NCI-H2029 treated with DMSO at 0.1 percent for 48 hours (cell line): ENCODE measurements around the gene ZNF683.
"Not testable (repeated sequence)": the region's sequence is repeated elsewhere in the genome, so short reads cannot be mapped to it uniquely, and the experiment has no call there.

Source experiments
- DNase-seq: peaks from one replicate; lab custom pipeline; 2025; lab: John Stamatoyannopoulos, UW

ZNF683 gene

DNA sequence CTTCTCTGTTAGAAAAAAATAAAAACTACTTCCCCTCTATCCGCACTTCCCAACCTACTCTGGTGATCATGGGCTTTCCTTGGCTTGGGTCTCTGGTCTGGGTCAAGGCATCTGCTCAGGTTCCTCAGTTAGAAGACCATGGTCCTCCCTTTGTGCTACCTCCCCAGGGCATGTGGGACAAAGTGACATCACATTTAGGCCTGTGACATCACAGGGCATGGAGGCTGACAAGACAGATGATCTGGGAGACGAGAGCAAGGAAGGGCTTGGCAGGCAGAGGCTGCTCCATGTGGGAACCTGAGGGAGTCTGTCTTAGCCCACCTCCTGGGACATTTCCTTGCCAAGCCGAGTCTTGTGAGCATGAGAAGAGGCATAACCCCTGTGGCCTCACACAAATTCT is at the start of gene ZNF683:
Gene ZNF683, minus strand, starts transcription at position 140 of the 400 bp plus-strand sequence. CDS start 4,179 bp downstream, outside the sequence.
- not testable (repeated sequence) for DNase-seq

DNA sequence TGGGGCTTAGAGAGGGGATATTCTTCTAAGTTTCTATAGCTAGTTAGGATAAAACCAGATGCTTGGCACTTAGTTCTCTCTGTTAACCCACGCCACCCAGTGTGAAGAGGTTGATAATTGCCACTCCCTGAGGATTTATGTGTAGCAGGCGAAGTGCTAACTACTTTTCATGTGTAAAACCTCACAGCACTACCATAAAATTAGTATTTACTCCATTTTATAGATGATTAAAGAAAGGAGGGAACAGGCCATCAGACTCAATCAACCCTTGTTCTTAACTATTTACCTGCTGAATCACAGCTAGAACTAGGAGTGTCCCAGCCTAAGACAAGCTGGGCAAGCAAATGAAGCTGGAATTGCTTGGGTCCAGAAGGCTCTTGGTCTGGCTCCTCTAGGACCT is 46.9 kb upstream of the ZNF683 start:
- DNase-seq = no peak

DNA sequence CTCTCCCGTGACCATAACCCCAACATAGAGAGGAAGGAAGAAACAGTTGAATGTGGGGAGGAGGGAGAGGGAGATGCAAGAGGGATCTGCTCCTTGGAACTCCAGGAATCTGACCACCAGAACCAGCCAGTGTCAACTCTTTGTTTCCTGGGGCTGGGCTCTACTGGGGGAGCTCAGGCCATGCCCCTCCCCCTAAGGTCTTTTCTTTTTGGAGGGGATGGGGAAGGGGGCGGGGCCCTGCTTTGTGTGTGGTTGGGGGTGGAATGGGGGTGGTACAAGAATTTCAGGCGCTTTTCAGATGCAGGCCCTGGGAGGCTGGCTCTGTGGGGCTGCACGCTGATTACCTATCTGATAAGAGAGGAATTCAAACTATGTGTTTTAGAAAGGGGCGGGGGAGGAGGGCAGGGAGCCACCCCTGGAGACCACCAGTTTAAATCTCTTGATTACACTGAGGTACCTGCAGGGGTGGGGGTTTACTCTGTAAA is 46.4 kb upstream of the ZNF683 start:
- DNase-seq = no peak

DNA sequence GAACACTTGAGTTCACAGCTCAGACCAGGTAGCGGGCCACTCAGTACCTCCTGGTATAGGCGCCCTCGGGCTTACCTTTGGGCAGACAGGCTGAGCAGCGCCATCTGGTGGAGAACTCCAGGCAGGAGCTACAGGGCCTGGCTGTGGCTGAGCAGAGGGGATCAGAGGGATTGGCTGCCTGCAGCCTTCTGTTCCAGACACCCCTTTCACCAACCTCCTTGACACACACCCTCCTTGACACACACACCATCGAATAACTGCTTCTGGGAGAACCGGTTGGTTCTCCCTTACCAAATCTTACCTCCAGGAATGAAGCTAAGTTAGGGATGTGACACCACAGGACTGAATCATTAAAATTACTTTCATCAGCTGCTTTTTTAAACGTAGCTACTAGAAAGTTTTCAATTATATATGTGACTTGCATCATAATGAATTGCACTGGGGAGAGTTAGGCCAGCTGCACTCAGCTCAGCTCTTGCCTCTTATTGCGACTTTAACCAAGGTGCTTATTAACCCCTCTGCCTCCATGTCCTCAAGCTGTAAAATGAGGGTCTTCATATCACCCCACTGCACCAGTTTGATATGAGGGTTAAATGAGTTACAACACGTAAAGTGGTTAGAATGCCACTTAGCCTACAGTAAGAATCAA is 44.7 kb upstream of the ZNF683 start:
- peak; percentile 40 for DNase-seq

DNA sequence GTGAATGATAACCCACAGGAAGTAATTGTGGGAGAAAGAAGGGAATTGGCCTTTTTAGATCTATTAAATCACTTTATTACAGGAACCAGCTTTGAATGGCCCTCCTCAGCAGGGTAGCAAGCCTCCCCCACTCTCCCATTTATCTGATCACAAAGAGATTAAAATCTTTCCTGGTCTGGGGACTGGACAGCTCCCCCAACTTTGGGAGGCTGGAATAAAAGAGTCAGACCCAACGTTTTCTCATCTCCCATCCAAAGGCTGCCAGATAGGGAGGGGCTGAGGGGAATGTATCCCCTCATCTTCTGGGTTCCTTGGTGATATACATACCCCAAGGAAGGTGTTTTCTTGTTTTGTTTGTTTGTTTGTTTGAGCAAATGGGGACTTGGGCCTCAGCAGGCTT is 40.5 kb upstream of the ZNF683 start:
- no peak for DNase-seq

DNA sequence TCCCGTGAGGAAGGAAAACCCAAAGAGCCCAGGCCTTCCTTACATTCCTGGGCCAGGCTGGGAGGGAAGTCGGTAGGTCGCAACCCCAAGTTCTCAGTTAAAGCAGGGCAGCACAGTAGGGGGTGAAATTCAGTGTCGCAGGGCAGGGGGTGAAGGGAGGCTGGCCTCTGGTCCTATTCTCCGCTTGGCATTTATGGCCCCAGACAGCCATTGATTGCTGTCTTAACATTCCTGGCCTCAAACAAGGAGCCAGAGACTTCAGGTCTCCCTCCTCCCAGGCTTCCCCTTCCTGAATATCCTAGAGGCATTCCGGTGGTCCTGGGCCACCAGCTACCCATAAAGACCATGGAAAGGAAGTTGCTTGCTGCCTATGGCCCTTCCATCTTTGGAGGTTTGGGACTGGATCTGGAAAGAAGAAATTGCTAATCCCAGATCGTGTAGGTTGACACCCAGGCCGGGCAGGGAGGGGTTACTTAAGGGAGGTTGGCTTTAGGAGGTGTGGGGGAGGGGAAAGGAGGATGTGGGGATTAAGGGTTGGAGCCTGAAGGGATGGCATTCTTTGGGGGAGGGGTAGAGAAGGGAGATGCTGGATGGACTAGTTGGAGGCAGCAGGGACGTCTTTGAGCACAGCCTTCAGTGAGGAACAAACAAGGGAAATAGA is 39.8 kb upstream of the ZNF683 start:
- DNase-seq = no peak

DNA sequence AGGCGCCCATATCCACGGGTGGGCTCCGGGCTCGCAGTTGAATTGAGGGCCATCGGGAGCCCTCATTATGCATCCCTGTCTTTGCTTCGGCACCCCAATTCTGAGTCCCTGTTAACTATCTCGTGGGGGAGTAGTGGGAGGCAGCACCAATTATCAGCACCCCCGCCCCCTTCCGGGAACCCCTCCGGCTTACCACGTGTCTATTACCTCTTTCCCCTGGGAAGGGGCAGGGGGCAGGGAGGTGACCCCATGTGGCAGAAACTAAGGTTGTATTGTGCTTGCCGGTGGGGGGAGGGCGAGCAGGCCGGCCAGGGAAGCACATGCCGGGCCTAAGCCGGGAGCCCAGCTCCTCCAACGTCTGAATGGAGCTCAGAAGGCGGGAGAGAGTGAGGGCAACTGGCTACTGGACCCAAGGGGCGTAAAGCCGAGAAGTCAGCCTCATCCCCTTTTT is 39.1 kb upstream of the ZNF683 start:
- DNase-seq = no peak

DNA sequence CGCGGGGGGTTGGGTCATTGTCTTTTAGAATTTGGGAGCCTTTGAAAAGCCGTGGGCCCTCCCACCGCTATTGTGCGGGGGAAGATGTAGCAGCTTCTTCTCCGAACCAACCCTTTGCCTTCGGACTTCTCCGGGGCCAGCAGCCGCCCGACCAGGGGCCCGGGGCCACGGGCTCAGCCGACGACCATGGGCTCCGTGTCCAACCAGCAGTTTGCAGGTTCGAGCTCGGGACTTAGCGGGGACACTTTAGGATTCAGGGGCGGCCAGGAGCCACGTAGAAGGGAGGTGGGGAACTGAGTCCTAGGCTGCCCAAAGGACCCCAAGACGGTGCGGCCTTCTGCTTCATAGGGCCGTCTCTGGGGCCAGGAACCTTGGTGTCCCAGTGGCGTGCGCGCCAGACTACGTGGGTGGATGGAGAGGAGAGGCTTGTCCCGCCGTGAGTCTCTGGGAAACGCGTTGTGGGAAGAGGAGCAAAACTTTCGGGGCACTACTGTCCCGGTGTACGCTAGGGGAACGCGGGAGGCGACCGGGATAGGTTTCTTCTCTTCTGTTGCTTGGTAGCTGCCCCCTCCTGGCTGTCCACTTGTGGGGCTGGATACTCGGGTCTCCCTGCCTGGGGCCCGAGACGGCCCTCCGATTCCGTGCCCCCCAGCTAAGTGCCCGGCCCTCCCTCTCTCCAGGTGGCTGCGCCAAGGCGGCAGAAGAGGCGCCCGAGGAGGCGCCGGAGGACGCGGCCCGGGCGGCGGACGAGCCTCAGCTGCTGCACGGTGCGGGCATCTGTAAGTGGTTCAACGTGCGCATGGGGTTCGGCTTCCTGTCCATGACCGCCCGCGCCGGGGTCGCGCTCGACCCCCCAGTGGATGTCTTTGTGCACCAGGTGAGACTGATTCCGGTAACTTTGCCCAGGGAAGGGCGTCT is 38.4 kb upstream of the ZNF683 start, which contains the start of gene LIN28A:
Gene LIN28A, plus strand, starts transcription at position 112 of the 918 bp plus-strand sequence. Its CDS starts 75 bp downstream, at position 187.
- no peak for DNase-seq

DNA sequence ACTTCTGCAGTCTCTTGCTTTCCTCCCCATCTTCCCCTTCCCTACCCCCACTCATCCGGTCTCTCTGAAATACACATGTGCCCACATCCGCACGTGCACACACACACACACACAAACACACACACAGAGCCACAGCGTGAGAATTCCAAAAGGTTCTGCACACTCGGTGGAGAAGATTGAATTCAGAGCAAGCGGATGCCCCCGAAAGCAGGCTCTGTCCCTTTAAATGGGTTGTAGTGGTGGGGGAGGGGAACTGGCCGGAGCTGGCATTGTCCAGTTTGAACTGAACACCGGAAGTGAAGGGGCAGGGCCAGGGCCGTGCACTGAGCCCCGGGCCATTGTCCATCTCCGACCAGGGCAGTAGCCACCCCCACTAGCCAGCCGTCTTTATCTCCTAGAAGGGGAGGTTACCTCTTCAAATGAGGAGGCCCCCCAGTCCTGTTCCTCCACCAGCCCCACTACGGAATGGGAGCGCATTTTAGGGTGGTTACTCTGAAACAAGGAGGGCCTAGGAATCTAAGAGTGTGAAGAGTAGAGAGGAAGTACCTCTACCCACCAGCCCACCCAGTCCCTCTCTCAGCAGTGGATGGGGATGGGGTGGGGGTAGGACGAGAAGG is 36.7 kb upstream of the ZNF683 start:
- no peak for DNase-seq

DNA sequence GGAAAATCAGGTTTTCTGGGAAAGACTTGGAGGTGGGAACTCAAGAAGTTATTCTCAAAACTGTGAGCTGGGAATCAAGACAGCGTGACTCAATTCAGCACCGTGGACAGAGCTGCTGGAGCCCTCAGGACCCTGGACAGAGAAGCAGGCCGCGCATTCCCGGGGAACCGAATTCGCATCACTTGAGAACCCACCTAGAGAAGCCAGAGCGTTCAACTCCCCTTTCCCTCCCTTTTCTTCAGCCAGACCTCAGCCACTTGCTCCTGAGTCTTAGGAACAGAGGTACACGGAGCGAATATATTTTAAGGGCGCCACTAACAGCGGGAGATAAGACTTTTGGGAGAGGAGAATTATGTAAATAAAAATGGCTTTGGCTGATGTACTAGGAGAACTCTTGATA is 36.1 kb upstream of the ZNF683 start:
- no peak for DNase-seq

DNA sequence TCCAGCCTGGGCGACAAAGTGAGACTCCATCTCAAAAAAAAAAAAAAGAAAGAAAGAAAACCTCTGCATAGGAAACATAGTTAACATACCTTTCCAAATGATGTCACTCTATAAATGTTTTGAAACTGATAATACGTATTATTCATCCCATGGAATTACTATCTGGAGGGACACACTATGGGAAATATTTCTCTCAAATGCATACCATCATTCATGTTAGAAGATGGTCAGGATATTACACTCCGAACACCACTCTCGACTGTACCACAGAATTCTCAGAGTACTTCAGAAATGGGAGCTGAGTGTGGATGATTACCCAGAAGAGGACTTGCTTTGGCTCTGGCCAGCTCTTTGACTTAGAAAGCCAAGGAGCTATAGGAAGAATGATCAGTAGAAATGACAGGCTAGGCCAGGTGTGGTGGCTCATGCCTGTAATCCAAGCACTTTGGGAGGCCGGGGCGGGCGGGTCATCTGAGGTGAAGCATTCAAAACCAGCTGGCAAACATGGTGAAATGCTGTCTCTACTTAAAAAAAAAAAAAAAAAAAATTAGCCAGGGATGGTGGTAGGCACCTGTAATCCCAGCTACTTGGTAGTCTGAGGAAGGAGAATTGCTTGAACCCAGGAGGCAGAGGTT is 32.8 kb upstream of the ZNF683 start:
- DNase-seq = no peak

DNA sequence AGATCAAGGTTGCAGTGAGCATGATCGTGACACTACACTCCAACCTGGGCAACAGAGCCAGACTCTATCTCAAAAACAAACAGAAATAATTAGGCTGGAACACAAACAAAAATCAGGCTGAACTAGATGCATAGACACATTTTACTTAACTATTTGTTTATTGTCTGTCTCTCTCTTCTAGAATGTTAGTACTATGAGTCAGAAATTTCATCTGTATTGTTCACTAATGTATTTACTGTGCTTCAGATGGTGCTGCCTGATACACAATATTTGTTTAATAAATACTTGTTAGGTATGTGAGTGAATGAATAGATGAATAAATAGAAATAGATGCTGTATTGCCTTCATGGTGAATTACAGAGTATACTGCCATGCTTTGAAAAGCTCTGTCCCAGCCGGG is 32.1 kb upstream of the ZNF683 start:
- DNase-seq = no peak

DNA sequence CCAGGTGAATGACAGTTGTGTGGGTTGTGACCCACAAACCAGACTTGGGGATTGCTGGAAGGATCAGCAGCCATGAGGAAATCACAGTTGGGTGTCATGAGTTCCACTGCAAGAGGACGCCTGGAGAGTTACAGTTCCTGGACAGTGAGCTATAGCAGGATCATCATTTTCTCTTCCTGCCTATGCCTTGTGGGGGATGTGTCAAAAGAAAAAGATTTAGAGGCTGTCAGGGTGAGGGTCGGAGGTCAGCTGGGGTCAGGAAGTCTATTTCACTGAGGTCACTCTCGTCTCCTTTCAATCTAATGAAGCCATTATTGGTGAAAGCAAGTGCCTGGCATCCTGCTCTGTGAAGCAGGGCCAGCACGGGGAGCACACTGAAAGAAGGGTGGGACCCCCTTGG is 31.1 kb upstream of the ZNF683 start:
- no peak for DNase-seq

DNA sequence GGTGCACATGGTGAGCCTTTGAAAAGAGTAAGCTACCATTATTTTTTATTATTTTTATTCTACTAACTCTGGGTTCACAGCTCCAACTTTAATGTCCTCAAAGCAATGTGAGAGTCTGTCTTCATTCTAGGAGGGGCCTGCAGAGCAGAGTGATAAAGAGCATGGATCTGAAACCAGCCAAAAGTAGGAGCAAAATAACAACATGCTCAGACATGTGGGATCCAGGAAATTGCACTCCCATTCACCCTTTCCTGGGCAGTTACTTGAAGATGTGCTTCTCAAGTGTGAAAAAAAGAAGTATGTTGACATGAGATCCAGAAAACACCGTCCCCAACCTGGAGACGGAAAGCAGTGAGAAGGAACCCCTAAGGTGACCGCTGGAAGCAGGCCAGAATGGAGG is 29.3 kb upstream of the ZNF683 start:
- DNase-seq = no peak

DNA sequence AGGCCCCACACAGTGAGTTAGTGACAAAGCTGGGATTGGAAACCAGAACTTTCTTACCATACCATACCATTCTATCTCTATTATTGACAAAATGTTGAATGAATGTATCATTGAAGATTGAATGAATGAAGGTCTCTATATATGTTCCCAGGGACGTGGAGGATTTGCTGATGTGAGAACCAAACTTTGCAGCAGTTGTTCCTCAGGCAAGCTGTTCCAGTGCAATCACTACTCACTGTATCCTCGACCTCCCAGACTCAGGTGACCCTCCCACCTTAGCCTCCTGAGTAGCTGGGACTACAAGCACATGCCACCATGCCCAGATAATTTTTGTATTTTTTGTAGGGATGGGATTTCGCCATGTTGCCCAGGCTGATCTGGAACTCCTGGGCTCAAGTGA is 26.5 kb upstream of the ZNF683 start:
- no peak for DNase-seq

DNA sequence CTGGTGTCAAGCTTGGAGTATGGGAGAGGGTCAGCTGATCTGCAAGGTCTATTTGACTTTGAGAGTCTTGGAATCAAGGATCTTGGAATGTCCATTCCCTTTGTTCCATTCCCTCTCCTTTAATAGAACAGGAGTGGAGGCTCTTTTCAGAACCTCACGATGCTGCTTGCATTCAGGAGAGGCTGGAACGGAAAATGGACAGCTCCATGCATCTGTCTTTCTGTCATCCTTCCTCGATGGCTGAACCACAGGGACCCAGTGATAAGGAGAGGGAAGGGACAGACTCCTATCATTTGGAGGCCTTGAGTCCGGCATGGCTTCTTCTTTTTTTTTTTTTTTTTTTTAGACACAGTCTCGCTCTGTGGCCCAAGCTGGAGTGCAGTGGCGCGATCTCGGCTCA is 23.2 kb upstream of the ZNF683 start:
- DNase-seq = no peak

DNA sequence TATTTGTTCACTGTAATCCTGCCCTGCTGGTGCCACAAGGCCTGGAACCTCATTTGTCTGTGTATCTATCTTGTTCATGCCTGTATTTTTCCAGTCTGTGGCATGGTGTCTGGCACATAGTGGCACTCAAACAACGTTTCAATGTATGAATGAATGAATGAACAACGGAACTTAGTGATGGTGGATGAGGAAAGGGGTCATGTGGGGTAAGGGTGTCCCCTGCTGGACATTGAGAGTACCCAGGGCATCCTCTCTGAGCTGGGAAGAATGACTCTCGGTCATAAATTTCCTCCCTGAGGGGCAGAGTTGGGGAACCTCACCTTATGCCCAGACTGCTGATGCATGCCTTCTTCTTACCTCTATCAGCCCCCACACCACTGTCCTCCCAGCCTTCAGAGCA is 18.9 kb upstream of the ZNF683 start:
- no peak for DNase-seq

DNA sequence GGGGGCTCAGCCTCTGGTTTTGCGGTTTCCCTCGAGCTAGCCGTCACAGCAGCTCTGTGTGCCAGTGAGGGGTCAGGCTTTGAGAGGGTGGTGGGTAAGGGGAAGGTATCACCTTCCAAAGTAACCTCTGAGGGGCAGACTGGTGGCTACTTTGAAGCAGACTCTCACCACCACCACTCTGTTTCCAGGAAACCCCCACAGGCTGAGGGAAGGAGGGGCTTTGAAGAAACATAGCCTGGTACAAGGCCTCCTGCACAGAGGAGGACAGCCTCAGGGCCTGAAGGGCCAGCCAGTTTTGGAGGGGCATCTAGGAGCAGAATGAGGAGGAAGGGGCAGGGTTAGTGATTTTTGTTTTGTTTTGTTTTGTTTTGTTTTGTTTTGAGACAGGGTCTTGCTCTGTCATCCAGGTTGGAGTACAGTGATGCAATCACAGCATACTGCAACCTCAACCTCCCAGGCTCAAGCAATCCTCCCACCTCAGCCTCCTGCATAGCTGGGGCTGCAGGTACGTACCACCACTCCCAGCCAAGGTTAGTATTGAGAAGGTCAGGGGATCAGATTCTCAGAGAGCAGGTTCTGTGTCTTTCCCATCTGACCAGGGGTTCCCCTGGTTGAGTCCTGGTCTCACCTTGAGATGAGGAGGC is 17.2 kb upstream of the ZNF683 start:
- DNase-seq = no peak

DNA sequence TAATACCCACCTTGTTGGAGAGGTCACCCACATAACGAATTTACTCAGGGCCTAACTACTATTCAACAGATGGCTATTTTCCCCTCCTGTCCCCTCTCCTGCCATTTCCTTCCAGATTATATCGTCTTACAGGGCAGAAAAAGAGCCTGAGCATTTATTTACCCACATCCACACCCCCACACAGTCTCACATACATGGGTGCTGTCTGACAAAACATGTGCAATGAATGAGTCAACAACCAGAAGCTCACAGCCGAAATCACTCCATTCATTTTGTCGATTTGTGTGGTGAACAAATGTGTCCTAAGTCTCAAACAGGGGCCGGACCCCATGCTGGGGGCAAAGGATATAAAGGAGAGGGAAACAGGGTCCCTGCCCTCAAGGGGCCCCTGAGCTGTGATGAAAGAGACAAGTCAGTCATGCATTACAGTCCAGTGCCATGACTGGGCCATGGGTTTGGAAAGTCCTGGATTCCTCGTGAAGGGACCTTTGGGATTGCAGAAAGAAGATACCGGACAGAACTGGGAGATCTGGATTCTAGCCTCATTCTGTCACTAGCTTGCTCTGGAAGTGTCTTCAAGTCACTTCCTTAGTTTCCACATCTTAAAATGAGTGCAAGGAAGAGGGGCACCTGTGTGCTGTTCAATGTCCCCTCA is 16.4 kb upstream of the ZNF683 start:
- no peak for DNase-seq

DNA sequence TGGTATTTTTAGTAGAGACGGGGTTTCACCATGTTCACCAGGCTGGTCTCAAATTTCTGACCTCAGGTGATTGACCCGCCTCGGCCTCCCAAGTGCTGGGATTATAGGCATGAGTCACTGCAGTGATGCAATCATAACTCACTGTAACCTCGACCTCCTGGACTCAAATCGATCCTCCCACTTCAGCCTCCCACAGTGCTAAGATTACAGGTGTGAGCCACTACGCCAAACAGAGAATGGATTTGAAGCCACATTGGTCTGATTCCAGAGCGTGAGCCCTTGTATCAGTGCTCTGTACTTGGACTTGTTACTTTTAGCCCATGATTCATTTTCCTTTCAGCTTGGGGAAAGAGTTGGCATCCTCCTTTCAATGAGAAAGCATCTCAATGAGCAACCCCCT is 14.9 kb upstream of the ZNF683 start:
- no peak for DNase-seq

DNA sequence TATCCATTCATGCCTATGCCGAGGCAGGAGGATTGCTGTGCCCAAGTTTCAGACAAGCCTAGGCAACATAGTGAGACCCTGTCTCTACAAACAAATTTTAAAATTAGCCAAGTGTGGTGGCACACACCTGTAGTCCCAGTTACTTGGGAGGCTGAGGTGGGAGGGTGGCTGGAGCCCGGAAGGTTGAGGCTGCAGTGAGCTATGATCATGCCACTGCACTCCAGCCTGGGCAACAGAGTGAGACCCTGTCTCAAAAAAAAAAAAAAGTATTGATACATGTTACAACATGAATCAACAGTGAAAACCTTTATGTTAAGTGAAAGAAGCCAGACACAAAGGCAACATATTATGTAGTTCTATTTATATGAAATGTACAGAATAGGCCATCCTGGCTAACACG is 12.5 kb upstream of the ZNF683 start:
- not testable (repeated sequence) for DNase-seq
